Suprapubic skin (tissue), 4 donors: Measurements from ENCODE around the gene WWOX. TPM values are rescaled to one million over a fixed set of nuclear protein-coding genes. Genes with fewer than 3 reads are reported as not detected.

Source experiments
- DNase-seq, 2 donors: peaks; one replicate each; pipeline ENCODE4 v3.0.0-alpha.2; 2019; ENCODE audit warnings: low spot score in 2 of 2
- H3K27ac ChIP-seq: fragments of 200-600 bp; sonication (generic); one replicate; pipeline ENCODE4 v1.5.1; 2019
- H3K27me3 ChIP-seq: fragments of 200-600 bp; sonication (generic); one replicate; pipeline ENCODE4 v1.5.1; 2019
- H3K36me3 ChIP-seq: fragments of 200-600 bp; sonication (generic); one replicate; pipeline ENCODE4 v1.5.1; 2019
- H3K4me1 ChIP-seq: fragments of 200-600 bp; sonication (generic); one replicate; pipeline ENCODE4 v1.5.1; 2019
- H3K4me3 ChIP-seq: fragments of 200-600 bp; sonication (generic); one replicate; pipeline ENCODE4 v1.5.1; 2019; ENCODE audit warnings: mild to moderate bottlenecking
- H3K9me3 ChIP-seq: fragments of 200-600 bp; sonication (generic); one replicate; pipeline ENCODE4 v1.5.1; 2019
- CTCF ChIP-seq, 2 donors: fragments of 200-600 bp in 1 of 2; fragments of 450-650 bp in 1 of 2; sonication (generic) in 1 of 2; IDR thresholded peaks; one replicate each; pipeline ENCODE4 v1.5.1; 2016 to 2019; ENCODE audit warnings: antibody characterized with exemption in 2 of 2, mild to moderate bottlenecking in 1 of 2, moderate library complexity in 1 of 2
- EP300 ChIP-seq: sonication (generic); formaldehyde crosslinking; IDR thresholded peaks from one replicate; pipeline ENCODE4 v1.6.1; 2017; ENCODE audit warnings: antibody characterized with exemption
- POLR2A ChIP-seq, 2 donors: fragments of 450-650 bp; IDR thresholded peaks; one replicate each; pipeline ENCODE4 v1.6.1; 2017; ENCODE audit warnings: antibody characterized with exemption in 2 of 2, mild to moderate bottlenecking in 2 of 2, moderate library complexity in 2 of 2
- POLR2AphosphoS5 ChIP-seq, 3 donors: sonication (generic); formaldehyde crosslinking; IDR thresholded peaks; one replicate each; pipeline ENCODE4 v1.6.1; 2017; ENCODE audit warnings: antibody characterized with exemption in 3 of 3
- WGBS: methylation state at CpG from one replicate; pipeline ENCODE4 v1.1.5; 2018; 5-methylcytosine and 5-hydroxymethylcytosine counted together
- total RNA-seq, 4 donors: library from RNA; depleted of rRNA; stranded (reverse); fragments of >200 nt; gene quantifications; one replicate each; pipeline ENCODE4 v1.1.0, GENCODE V29; 2016

WWOX gene
- total RNA-seq, 4 donors from 2014 or later: 29.6 to 104 (median 47.3) TPM

- DNase-seq: no peak
- Histone ChIP-seq H3K4me3 (no peak overlapping the region), H3K4me1 (peaks cover 34% of the 10 kb centered on the region), H3K9me3 (no peaks in the 10 kb centered on the region), H3K27me3 (no peaks in the 10 kb centered on the region), H3K27ac (no peak overlapping the region), H3K36me3 (no peaks in the 10 kb centered on the region)
- WGBS: 42% methylated on average over 9 of the region's 9 CpGs
- no peak for TF ChIP-seq CTCF (IDR thresholded peaks at IDR 0.05)
- TF ChIP-seq POLR2A (IDR thresholded peaks at IDR 0.05): no peak
- TF ChIP-seq POLR2AphosphoS5 (IDR thresholded peaks at IDR 0.05): no peak
- no peak for TF ChIP-seq EP300
These were observed 570.5 kb downstream of the WWOX start for GRCh38 chr16:78669994-78670393.

GRCh38 chr16:78672779-78673556, 573.5 kb downstream of the WWOX start:
- TF ChIP-seq POLR2AphosphoS5 (IDR thresholded peaks at IDR 0.05): no peak
- no peak for TF ChIP-seq POLR2A (IDR thresholded peaks at IDR 0.05)
- no peak for TF ChIP-seq EP300
- TF ChIP-seq CTCF (IDR thresholded peaks at IDR 0.05): no peak
- Histone ChIP-seq H3K9me3 (no peaks in the 10 kb centered on the region), H3K36me3 (no peaks in the 10 kb centered on the region), H3K27ac (no peak overlapping the region), H3K4me3 (no peak overlapping the region), H3K27me3 (no peaks in the 10 kb centered on the region), H3K4me1 (peaks cover 34% of the 10 kb centered on the region)
- WGBS: 80% methylated on average over 17 of the region's 17 CpGs
- DNase-seq: no peak

GRCh38 chr16:78673884-78674283, 574.4 kb downstream of the WWOX start:
- 33% methylated on average over 5 of the region's 5 CpGs for WGBS
- no peaks in the 10 kb centered on the region for H3K9me3 ChIP-seq
- H3K4me3 ChIP-seq: no peak overlapping the region
- no peaks in the 10 kb centered on the region for H3K36me3 ChIP-seq
- peaks cover 34% of the 10 kb centered on the region for H3K4me1 ChIP-seq
- H3K27ac ChIP-seq: no peak overlapping the region
- no peak for DNase-seq
- TF ChIP-seq CTCF (IDR thresholded peaks at IDR 0.05) (no peak), EP300 (no peak), POLR2AphosphoS5 (IDR thresholded peaks at IDR 0.05) (no peak), POLR2A (IDR thresholded peaks at IDR 0.05) (no peak)
- H3K27me3 ChIP-seq: no peaks in the 10 kb centered on the region

- 73% methylated on average over 6 of the region's 6 CpGs for WGBS
- no peak overlapping the region for H3K27ac ChIP-seq
- no peaks in the 10 kb centered on the region for H3K27me3 ChIP-seq
- no peak for DNase-seq
- H3K4me3 ChIP-seq: no peak overlapping the region
- H3K4me1 ChIP-seq: peaks cover 23% of the 10 kb centered on the region
- no peaks in the 10 kb centered on the region for H3K9me3 ChIP-seq
- no peaks in the 10 kb centered on the region for H3K36me3 ChIP-seq
- no peak for TF ChIP-seq POLR2AphosphoS5 (IDR thresholded peaks at IDR 0.05)
- no peak for TF ChIP-seq CTCF (IDR thresholded peaks at IDR 0.05)
- TF ChIP-seq POLR2A (IDR thresholded peaks at IDR 0.05): no peak
- no peak for TF ChIP-seq EP300
These were observed 575.9 kb downstream of the WWOX start for GRCh38 chr16:78675312-78675711.

GRCh38 chr16:78675951-78676792, 576.7 kb downstream of the WWOX start:
- H3K27ac ChIP-seq: no peak overlapping the region
- no peaks in the 10 kb centered on the region for H3K36me3 ChIP-seq
- DNase-seq: no peak
- TF ChIP-seq CTCF (IDR thresholded peaks at IDR 0.05) (no peak), POLR2A (IDR thresholded peaks at IDR 0.05) (no peak), EP300 (no peak)
- H3K9me3 ChIP-seq: no peaks in the 10 kb centered on the region
- peaks cover 16% of the 10 kb centered on the region for H3K4me1 ChIP-seq
- no peak overlapping the region for H3K4me3 ChIP-seq
- WGBS: 82% methylated on average over 9 of the region's 9 CpGs
- no peaks in the 10 kb centered on the region for H3K27me3 ChIP-seq
